Mesenchymal stem cell (in vitro differentiated cells and primary cell): ENCODE measurements around the gene C19orf47.

Experiments used
- DNase-seq: peaks from one replicate; pipeline ENCODE4 v3.0.0-alpha.2; 2013
- H2AFZ ChIP-seq: one replicate; pipeline ENCODE4 v1.6.1; 2013; ENCODE audit warnings: low read depth, mild to moderate bottlenecking, control low read depth, inconsistent platforms, low read length, moderate library complexity
- H2AK5ac ChIP-seq: 2 replicates; pipeline ENCODE4 v1.6.1; 2013; ENCODE audit warnings: low read length, moderate library complexity, mild to moderate bottlenecking, inconsistent platforms; ENCODE audit not compliant: severe bottlenecking
- H2BK120ac ChIP-seq: one replicate; pipeline ENCODE4 v1.6.1; 2013; ENCODE audit warnings: low read depth, mild to moderate bottlenecking, inconsistent platforms, low read length, moderate library complexity
- H2BK12ac ChIP-seq, 2 experiments: one replicate each; pipeline ENCODE4 v1.6.1; 2013; ENCODE audit warnings: inconsistent platforms in 2 of 2, low read length in 2 of 2, mild to moderate bottlenecking in 2 of 2, moderate library complexity in 2 of 2, control low read depth in 1 of 2
- H2BK15ac ChIP-seq: one replicate; pipeline ENCODE4 v1.6.1; 2013; ENCODE audit warnings: mild to moderate bottlenecking, low read depth, inconsistent platforms; ENCODE audit not compliant: poor library complexity, severe bottlenecking
- H2BK5ac ChIP-seq: 2 replicates; pipeline ENCODE4 v1.6.1; 2013; ENCODE audit warnings: low read depth, mild to moderate bottlenecking, low read length, control low read depth, inconsistent platforms; ENCODE audit not compliant: poor library complexity, severe bottlenecking
- H3K14ac ChIP-seq, 2 experiments: one replicate each; pipeline ENCODE4 v1.6.1; 2013; ENCODE audit warnings: inconsistent platforms in 2 of 2, low read length in 2 of 2, control low read depth in 1 of 2, mild to moderate bottlenecking in 1 of 2, moderate library complexity in 1 of 2
- H3K18ac ChIP-seq, 2 experiments: one replicate each; pipeline ENCODE4 v1.6.1; 2013; ENCODE audit warnings: inconsistent platforms in 2 of 2, low read length in 2 of 2, control low read depth in 1 of 2, low read depth in 1 of 2, mild to moderate bottlenecking in 1 of 2
- H3K23ac ChIP-seq, 2 experiments: one replicate each; pipeline ENCODE4 v1.6.1; 2013; ENCODE audit warnings: inconsistent platforms in 2 of 2, low read length in 2 of 2, mild to moderate bottlenecking in 2 of 2, moderate library complexity in 2 of 2, control low read depth in 1 of 2
- H3K27ac ChIP-seq: 2 replicates; pipeline ENCODE4 v1.5.1; 2013; ENCODE audit warnings: mild to moderate bottlenecking, moderate library complexity, low read length, control low read depth, inconsistent platforms; ENCODE audit not compliant: poor library complexity, severe bottlenecking
- H3K27me3 ChIP-seq, 2 experiments: 2 replicates each; pipeline versions ENCODE4 v1.6.1 to v1.7.0; 2013; ENCODE audit warnings: low read length in 2 of 2, mild to moderate bottlenecking in 2 of 2, moderate library complexity in 2 of 2, control low read depth in 1 of 2, inconsistent platforms in 1 of 2; ENCODE audit not compliant: control insufficient read depth in 1 of 2, insufficient read depth in 1 of 2
- H3K36me3 ChIP-seq, 2 experiments: 2 replicates each; pipeline versions ENCODE4 v1.6.1 to v1.7.0; 2013; ENCODE audit warnings: low read length in 2 of 2, control low read depth in 1 of 2, inconsistent platforms in 1 of 2, low read depth in 1 of 2, mild to moderate bottlenecking in 1 of 2; ENCODE audit not compliant: insufficient read depth in 2 of 2, control insufficient read depth in 1 of 2
- H3K4ac ChIP-seq, 2 experiments: one replicate each; pipeline ENCODE4 v1.6.1; 2013; ENCODE audit warnings: inconsistent platforms in 2 of 2, low read length in 2 of 2, mild to moderate bottlenecking in 2 of 2, moderate library complexity in 2 of 2, control low read depth in 1 of 2, low read depth in 1 of 2
- H3K4me1 ChIP-seq: 2 replicates; pipeline ENCODE4 v1.6.1; 2013; ENCODE audit warnings: low read depth, low read length, control low read depth; ENCODE audit not compliant: control insufficient read depth, insufficient read depth
- H3K4me2 ChIP-seq: 2 replicates; pipeline ENCODE4 v1.6.1; 2013; ENCODE audit warnings: low read length, mild to moderate bottlenecking, inconsistent platforms; ENCODE audit not compliant: poor library complexity, severe bottlenecking
- H3K4me3 ChIP-seq, 2 experiments: 2 replicates each; pipeline versions ENCODE4 v1.5.1 to v1.7.0; 2013; ENCODE audit warnings: low read length in 2 of 2, mild to moderate bottlenecking in 2 of 2, control low read depth in 1 of 2, low read depth in 1 of 2; ENCODE audit not compliant: insufficient read depth in 1 of 2
- H3K79me1 ChIP-seq: replicated peaks from 2 replicates; pipeline ENCODE4 v1.6.1; 2013; ENCODE audit warnings: mild to moderate bottlenecking, control low read depth, low read length, inconsistent platforms; ENCODE audit not compliant: poor library complexity, severe bottlenecking
- H3K9ac ChIP-seq: 2 replicates; pipeline ENCODE4 v1.7.0; 2013; ENCODE audit warnings: mild to moderate bottlenecking, low read length, moderate library complexity
- H3K9me3 ChIP-seq: 2 replicates; pipeline ENCODE4 v1.7.0; 2013; ENCODE audit warnings: mild to moderate bottlenecking, low read length; ENCODE audit not compliant: control insufficient read depth
- H4K8ac ChIP-seq: one replicate; pipeline ENCODE4 v1.6.1; 2013; ENCODE audit warnings: inconsistent platforms, mild to moderate bottlenecking, low read length, moderate library complexity
- H4K91ac ChIP-seq: one replicate; pipeline ENCODE4 v1.6.1; 2013; ENCODE audit warnings: mild to moderate bottlenecking, low read length, inconsistent platforms
- WGBS: methylation state at CpG from one replicate; pipeline ENCODE4 v1.1.7; 2013; ENCODE audit warnings: mixed read lengths; 5-methylcytosine and 5-hydroxymethylcytosine counted together

The C19orf47 gene

DNA sequence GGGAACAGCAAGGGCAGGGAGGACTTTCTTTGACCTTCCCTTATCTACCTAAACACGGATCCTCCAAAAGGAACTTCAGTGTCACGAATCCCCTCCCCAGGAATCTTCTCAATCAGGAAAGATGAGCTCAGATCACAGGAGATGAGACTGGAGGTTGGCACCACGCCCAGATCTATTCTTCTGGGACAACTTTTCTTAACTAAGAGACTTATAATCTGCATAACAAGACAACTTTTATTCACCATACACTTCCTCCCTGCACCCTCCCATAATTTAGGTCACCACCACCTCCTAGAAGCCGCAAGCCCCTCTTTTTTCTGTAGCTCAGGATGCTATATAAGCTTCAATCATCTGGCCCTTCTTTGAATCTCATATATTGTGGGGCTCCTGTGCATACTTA lies 43.9 kb downstream of the C19orf47 start:
- no peak overlapping the region for H3K14ac ChIP-seq
- H3K27me3 ChIP-seq: no peaks in the 10 kb centered on the region
- H3K23ac ChIP-seq: no peak overlapping the region
- H2BK120ac ChIP-seq: no peak overlapping the region
- H2BK5ac ChIP-seq: no peak overlapping the region
- no peak overlapping the region for H4K91ac ChIP-seq
- peaks cover 2% of the 10 kb centered on the region for H3K4me1 ChIP-seq
- no peak overlapping the region for H3K4me3 ChIP-seq
- no peaks in the 10 kb centered on the region for H3K79me1 ChIP-seq
- DNase-seq: no peak
- no peak overlapping the region for H2BK12ac ChIP-seq
- H3K4me2 ChIP-seq: no peak overlapping the region
- H2AFZ ChIP-seq: no peak overlapping the region
- no peak overlapping the region for H2AK5ac ChIP-seq
- 68% methylated on average over 4 of the region's 4 CpGs for WGBS
- no peak overlapping the region for H3K4ac ChIP-seq
- H3K36me3 ChIP-seq: no peaks in the 10 kb centered on the region
- H3K9me3 ChIP-seq: no peaks in the 10 kb centered on the region
- H3K9ac ChIP-seq: peak overlapping the region; percentile 31
- H3K18ac ChIP-seq: no peak overlapping the region
- no peak overlapping the region for H4K8ac ChIP-seq
- H2BK15ac ChIP-seq: no peak overlapping the region
- no peak overlapping the region for H3K27ac ChIP-seq

DNA sequence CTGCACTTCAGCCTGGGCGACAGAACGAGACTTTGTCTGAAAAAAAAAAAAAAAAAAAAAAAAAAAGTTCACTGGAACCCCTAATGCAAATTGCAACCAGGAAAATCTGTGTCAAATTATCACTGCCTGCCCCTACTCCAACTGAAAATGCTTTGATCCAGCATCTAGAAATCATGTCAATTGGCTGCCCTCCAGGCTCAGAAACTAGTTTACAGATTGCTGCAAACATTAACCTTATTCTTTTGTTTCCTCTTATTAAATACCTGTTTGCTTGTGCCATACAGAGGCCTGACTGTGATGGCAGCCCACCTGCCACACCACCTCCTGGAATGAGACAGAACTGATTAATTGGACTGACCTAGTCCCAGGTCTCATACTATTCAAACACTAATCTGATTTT lies 44.4 kb downstream of the C19orf47 start:
- Histone ChIP-seq H3K4me3 (no peak overlapping the region), H2AFZ (no peak overlapping the region), H3K27me3 (no peaks in the 10 kb centered on the region), H2BK120ac (no peak overlapping the region), H2BK15ac (no peak overlapping the region), H3K9me3 (no peaks in the 10 kb centered on the region), H3K79me1 (no peaks in the 10 kb centered on the region), H3K14ac (no peak overlapping the region), H4K8ac (no peak overlapping the region), H4K91ac (no peak overlapping the region), H2BK12ac (no peak overlapping the region), H3K4me2 (no peak overlapping the region), H3K9ac (peak overlapping the region; percentile 31), H3K36me3 (no peaks in the 10 kb centered on the region), H2AK5ac (no peak overlapping the region), H2BK5ac (no peak overlapping the region), H3K18ac (no peak overlapping the region), H3K23ac (no peak overlapping the region), H3K4me1 (peaks cover 2% of the 10 kb centered on the region), H3K4ac (no peak overlapping the region), H3K27ac (no peak overlapping the region)
- no peak for DNase-seq
- WGBS: 100% methylated on average over 2 of the region's 2 CpGs

DNA sequence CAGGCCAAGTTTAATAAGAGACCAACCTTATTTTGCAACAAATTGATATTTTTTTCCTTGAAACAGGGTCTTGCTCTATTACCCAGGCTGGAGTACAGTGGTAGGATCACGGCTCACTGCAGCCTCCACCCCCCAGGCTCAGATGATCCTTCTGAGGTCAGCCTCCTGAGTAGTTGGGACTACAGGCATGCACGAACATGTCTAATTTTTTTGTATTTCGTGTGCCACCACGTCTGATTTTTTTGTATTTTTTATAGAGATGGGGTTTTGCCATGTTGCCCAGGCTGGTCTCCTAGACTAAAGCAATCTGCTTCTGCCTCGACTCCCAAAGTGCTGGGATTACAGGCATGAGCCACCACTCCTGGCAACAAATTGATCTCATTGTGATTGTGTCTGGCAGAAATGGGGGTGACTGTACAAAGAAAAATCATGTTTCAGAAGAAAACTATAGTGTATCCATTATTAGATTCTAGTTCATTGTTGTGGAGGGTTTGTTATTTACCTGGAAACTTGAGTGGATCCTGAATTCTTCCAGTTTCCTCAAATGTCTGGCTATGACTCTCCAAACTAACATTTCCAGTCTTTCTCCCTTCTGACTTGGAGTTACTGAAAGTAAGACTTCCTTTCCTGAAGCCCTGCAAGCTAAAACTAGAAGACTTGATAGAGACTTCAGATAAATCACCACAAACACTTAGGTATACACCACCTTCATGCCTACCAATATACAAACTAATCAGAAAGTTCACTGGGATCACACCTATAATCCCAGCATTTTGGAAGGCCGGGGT lies 45.8 kb downstream of the C19orf47 start:
- Histone ChIP-seq H3K27me3 (no peaks in the 10 kb centered on the region), H3K23ac (no peak overlapping the region), H4K8ac (no peak overlapping the region), H3K36me3 (no peaks in the 10 kb centered on the region), H2BK5ac (no peak overlapping the region), H2BK120ac (no peak overlapping the region), H3K14ac (no peak overlapping the region), H2BK12ac (no peak overlapping the region), H2AFZ (no peak overlapping the region), H3K79me1 (no peaks in the 10 kb centered on the region), H3K18ac (no peak overlapping the region), H2AK5ac (no peak overlapping the region), H3K4me1 (peaks cover 2% of the 10 kb centered on the region), H3K4ac (no peak overlapping the region), H3K4me3 (no peak overlapping the region), H3K9me3 (no peaks in the 10 kb centered on the region), H3K9ac (peak overlapping the region; percentile 56), H4K91ac (no peak overlapping the region), H3K4me2 (no peak overlapping the region), H3K27ac (no peak overlapping the region), H2BK15ac (no peak overlapping the region)
- DNase-seq: no peak
- WGBS: 88% methylated on average over 6 of the region's 6 CpGs

DNA sequence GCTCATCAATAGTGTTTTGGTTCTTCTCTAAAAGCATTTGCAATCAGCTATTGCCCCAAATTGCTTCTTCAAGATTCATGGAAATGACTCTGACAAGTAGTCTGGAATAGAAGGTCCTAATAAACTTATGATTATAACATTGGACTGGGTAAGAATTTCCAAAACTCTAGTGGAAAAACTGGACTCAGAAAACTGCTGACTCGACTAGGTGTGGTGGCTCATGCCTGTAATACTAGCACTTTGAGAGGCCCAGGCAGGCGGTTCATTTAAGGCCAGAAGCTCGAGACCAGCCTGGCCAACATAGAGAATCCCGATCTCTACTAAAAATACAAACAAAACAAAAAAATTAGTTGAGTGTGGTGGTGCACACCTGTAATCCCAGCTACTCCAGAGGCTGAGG lies 47.5 kb downstream of the C19orf47 start:
- Histone ChIP-seq H2BK15ac (no peak overlapping the region), H2BK120ac (no peak overlapping the region), H2AFZ (no peak overlapping the region), H3K27me3 (no peaks in the 10 kb centered on the region), H3K4me2 (no peak overlapping the region), H2BK12ac (no peak overlapping the region), H3K4me3 (no peak overlapping the region), H3K9me3 (no peaks in the 10 kb centered on the region), H4K91ac (no peak overlapping the region), H3K27ac (no peak overlapping the region), H3K14ac (no peak overlapping the region), H3K79me1 (no peaks in the 10 kb centered on the region), H3K18ac (no peak overlapping the region), H3K23ac (no peak overlapping the region), H3K4ac (no peak overlapping the region), H3K36me3 (no peaks in the 10 kb centered on the region), H3K9ac (no peak overlapping the region), H2AK5ac (no peak overlapping the region), H4K8ac (no peak overlapping the region), H2BK5ac (no peak overlapping the region), H3K4me1 (peaks cover 2% of the 10 kb centered on the region)
- no peak for DNase-seq
- 83% methylated on average over 2 of the region's 4 CpGs for WGBS
